PC-9 (cell line): Measurements from ENCODE around the gene YWHAB. TPM values are rescaled to one million over a fixed set of nuclear protein-coding genes. Genes with fewer than 3 reads are reported as not detected.

Experiments
- BruUV-seq: library from RNA; stranded (reverse); fragments of 400-500 nt; replicated peaks from 2 replicates; lab custom pipeline; 2021; lab: Mats Ljungman, UMichigan
- CTCF ChIA-PET: fragments of 300-600 bp; sonication (Branson Sonifier 250); formaldehyde crosslinking; loops from one replicate; lab custom pipeline; 2022; ENCODE audit warnings: antibody characterized with exemption; lab: Charles Lee
- POLR2A ChIA-PET: fragments of 300-600 bp; sonication (Branson Sonifier 250); formaldehyde crosslinking; loops from one replicate; lab custom pipeline; 2022; ENCODE audit warnings: antibody characterized with exemption; ENCODE audit not compliant: unreplicated experiment; lab: Charles Lee
- DNase-seq, 2 experiments: peaks; one replicate each; pipeline versions ENCODE4 v3.0.0 to v3.0.0-alpha.2; 2015 to 2022; ENCODE audit warnings: mixed read lengths in 1 of 2
- H2AFZ ChIP-seq: fragments of 200-600 bp; sonication (generic); 2 replicates; pipeline ENCODE4 v1.8.1; 2017; ENCODE audit warnings: antibody characterized with exemption
- H3F3A ChIP-seq: fragments of 200-600 bp; sonication (generic); 2 replicates; pipeline ENCODE4 v1.8.1; 2017; ENCODE audit warnings: antibody characterized with exemption, mild to moderate bottlenecking, low read depth; ENCODE audit not compliant: insufficient read depth
- H3K27ac ChIP-seq: fragments of 200-600 bp; sonication (generic); 2 replicates; pipeline ENCODE4 v1.6.1; 2016; ENCODE audit warnings: mixed run types
- H3K27me3 ChIP-seq: fragments of 200-600 bp; sonication (generic); 2 replicates; pipeline ENCODE4 v1.6.1; 2016; ENCODE audit warnings: low read depth, mixed run types; ENCODE audit not compliant: insufficient read depth
- H3K36me3 ChIP-seq: fragments of 200-600 bp; sonication (generic); 2 replicates; pipeline ENCODE4 v1.6.1; 2016; ENCODE audit warnings: low read depth, mixed run types
- H3K4me1 ChIP-seq: fragments of 200-600 bp; sonication (generic); replicated peaks from 2 replicates; pipeline ENCODE4 v1.6.1; 2016; ENCODE audit warnings: mixed run types; ENCODE audit not compliant: insufficient read depth
- H3K4me2 ChIP-seq: fragments of 200-600 bp; sonication (generic); 2 replicates; pipeline ENCODE4 v1.6.1; 2017; ENCODE audit warnings: mixed run types
- H3K4me3 ChIP-seq: fragments of 200-600 bp; sonication (generic); 2 replicates; pipeline ENCODE4 v1.6.1; 2016; ENCODE audit warnings: mixed run types
- H3K79me2 ChIP-seq: fragments of 200-600 bp; sonication (generic); 2 replicates; pipeline ENCODE4 v1.6.1; 2017; ENCODE audit warnings: low read depth, mixed run types
- H3K9me2 ChIP-seq: fragments of 200-600 bp; sonication (generic); 2 replicates; pipeline ENCODE4 v1.8.1; 2017; ENCODE audit warnings: mild to moderate bottlenecking; ENCODE audit not compliant: insufficient read depth
- H3K9me3 ChIP-seq: fragments of 200-600 bp; sonication (generic); 2 replicates; pipeline ENCODE4 v1.8.1; 2016; ENCODE audit warnings: low read depth; ENCODE audit not compliant: insufficient read depth
- H4K20me1 ChIP-seq: fragments of 200-600 bp; sonication (generic); 2 replicates; pipeline ENCODE4 v1.8.1; 2017; ENCODE audit not compliant: insufficient read depth
- EZH2 ChIP-seq: fragments of 200-600 bp; sonication (generic); IDR thresholded peaks from 2 replicates; pipeline ENCODE4 v1.8.0; 2017; ENCODE audit warnings: antibody characterized with exemption, low read depth
- intact Hi-C: fragments of 100-400 bp; cut with micrococcal nuclease; formaldehyde crosslinking; loops from one replicate; pipeline ENCODE4 v1.10.0; 2022; ENCODE audit not compliant: unreplicated experiment
- total RNA-seq: library from RNA; stranded (reverse); gene quantifications from 2 replicates; pipeline ENCODE4 v1.2.3, GENCODE V29; 2021
- TF ChIP-seq, protein P1 (sequence below): fragments of 200-600 bp; sonication (generic); conservative IDR thresholded peaks from 2 replicates; pipeline ENCODE4 v1.6.1; 2017; ENCODE audit warnings: mixed run types, antibody characterized with exemption, mild to moderate bottlenecking, moderate library complexity

YWHAB gene
- total RNA-seq, 1 experiment from 2014 or later = 249 TPM

DNA sequence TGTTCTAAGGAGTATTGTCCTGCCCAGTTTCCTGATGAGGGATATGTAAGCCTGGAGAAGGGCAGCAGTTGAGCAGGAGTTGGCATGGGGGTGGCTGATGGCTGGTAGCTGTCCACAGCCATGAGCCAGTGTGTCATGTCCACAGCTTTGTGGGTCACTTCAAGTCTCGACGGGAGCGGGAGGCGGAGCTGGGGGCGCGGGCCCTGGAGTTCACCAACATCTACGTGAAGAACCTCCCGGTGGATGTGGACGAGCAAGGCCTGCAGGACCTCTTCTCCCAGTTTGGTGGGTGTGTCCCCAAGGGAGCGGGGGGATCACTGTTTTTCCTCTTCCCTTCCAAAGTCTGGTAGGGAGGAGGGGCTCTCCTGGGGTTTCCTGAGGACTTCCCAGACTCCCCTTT is 33.3 kb downstream of the YWHAB start:
- no peaks in the 10 kb centered on the region for H3K4me1 ChIP-seq
- CTCF ChIA-PET = no interaction called here
- H3K27ac ChIP-seq = no peak overlapping the region

DNA sequence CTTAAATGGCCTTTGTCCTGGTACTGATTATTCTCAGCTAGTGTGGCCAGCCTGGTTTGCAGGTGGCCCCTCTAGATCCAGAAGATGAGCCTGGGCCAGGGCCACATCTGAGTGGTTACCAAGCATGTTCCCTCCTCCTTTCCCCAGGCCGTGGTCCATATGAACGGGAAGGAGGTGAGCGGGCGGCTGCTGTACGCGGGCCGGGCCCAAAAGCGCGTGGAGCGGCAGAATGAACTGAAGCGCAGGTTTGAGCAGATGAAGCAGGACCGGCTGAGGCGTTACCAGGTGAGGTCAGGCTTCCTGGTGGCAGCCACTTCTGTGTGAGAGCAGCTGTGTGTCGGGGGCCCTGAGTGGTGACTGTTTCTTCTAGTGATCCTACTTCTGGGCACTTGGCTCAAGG is 35.9 kb downstream of the YWHAB start:
- no peak overlapping the region for H3K4me2 ChIP-seq
- CTCF ChIA-PET = interaction anchor here (0.7 kb wide), 1 partner anchor 506 kb away, joined by 3 read pairs; no protein-coding TSS in a partner anchor
- H3F3A ChIP-seq = no peaks in the 10 kb centered on the region
- no peak overlapping the region for H2AFZ ChIP-seq
- TF ChIP-seq, protein P1, sequence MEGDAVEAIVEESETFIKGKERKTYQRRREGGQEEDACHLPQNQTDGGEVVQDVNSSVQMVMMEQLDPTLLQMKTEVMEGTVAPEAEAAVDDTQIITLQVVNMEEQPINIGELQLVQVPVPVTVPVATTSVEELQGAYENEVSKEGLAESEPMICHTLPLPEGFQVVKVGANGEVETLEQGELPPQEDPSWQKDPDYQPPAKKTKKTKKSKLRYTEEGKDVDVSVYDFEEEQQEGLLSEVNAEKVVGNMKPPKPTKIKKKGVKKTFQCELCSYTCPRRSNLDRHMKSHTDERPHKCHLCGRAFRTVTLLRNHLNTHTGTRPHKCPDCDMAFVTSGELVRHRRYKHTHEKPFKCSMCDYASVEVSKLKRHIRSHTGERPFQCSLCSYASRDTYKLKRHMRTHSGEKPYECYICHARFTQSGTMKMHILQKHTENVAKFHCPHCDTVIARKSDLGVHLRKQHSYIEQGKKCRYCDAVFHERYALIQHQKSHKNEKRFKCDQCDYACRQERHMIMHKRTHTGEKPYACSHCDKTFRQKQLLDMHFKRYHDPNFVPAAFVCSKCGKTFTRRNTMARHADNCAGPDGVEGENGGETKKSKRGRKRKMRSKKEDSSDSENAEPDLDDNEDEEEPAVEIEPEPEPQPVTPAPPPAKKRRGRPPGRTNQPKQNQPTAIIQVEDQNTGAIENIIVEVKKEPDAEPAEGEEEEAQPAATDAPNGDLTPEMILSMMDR = no peak
- no peak for TF ChIP-seq EZH2
- peaks cover 8% of the 10 kb centered on the region; the same call in 1 of the 2 replicates for H3K36me3 ChIP-seq
- no peaks in the 10 kb centered on the region for H3K79me2 ChIP-seq
- no peak for DNase-seq
- no TSS peak for BruUV-seq
- H3K9me2 ChIP-seq = no peaks in the 10 kb centered on the region
- POLR2A ChIA-PET = no interaction called here
- no peaks in the 10 kb centered on the region for H3K9me3 ChIP-seq
- H3K27ac ChIP-seq = no peak overlapping the region
- no peaks in the 10 kb centered on the region for H3K27me3 ChIP-seq
- no peak overlapping the region for H3K4me3 ChIP-seq
- H4K20me1 ChIP-seq = no peaks in the 10 kb centered on the region
- intact Hi-C loops = no loop called here
- no peaks in the 10 kb centered on the region for H3K4me1 ChIP-seq

More for the DNA sequence above, 33.3 kb downstream of the YWHAB start:
- no peaks in the 10 kb centered on the region for H4K20me1 ChIP-seq
- H3K27me3 ChIP-seq = no peaks in the 10 kb centered on the region
- BruUV-seq = no TSS peak
- H3K79me2 ChIP-seq = no peaks in the 10 kb centered on the region
- no peak overlapping the region for H3K4me3 ChIP-seq
- no peak overlapping the region for H3K4me2 ChIP-seq
- no peaks in the 10 kb centered on the region for H3K9me2 ChIP-seq
- H3K36me3 ChIP-seq = peaks cover 14% of the 10 kb centered on the region
- POLR2A ChIA-PET = no interaction called here
- H2AFZ ChIP-seq = no peak overlapping the region
- no peaks in the 10 kb centered on the region for H3F3A ChIP-seq
- no peak for TF ChIP-seq EZH2
- TF ChIP-seq, protein P1 = no peak
- H3K9me3 ChIP-seq = no peaks in the 10 kb centered on the region
- DNase-seq = no peak
- intact Hi-C loops = no loop called here

DNA sequence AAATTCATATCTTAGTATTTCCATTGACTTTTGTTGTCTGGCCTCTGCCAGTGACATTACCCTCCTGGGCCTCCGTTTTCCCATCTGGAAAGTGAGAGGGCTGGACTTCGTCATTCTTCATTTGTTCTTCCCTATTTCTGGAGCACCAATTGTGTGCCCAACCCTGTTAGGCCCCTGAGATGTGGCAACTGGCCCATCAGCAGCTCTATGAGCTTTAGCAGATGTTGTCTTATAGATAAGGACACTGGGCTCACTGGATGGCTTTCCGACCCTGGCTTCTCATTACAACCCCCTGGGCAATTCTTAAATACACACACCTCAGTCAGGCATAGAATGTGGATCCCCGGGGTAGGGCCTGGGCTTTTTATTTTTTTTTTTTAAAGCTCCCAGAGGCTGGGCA is 39.0 kb downstream of the YWHAB start:
- Histone ChIP-seq H2AFZ (no peak overlapping the region), H3K79me2 (no peaks in the 10 kb centered on the region), H3K27me3 (no peaks in the 10 kb centered on the region), H3K9me2 (no peaks in the 10 kb centered on the region), H3F3A (no peaks in the 10 kb centered on the region), H3K9me3 (no peaks in the 10 kb centered on the region), H3K4me3 (no peak overlapping the region), H3K4me1 (no peaks in the 10 kb centered on the region), H3K27ac (no peak overlapping the region), H4K20me1 (no peaks in the 10 kb centered on the region; the same call in 1 of the 2 replicates), H3K36me3 (peaks cover 5% of the 10 kb centered on the region; the same call in 1 of the 2 replicates), H3K4me2 (no peak overlapping the region)
- intact Hi-C loops = no loop called here
- no TSS peak for BruUV-seq
- no peak for DNase-seq
- TF ChIP-seq, protein P1 = no peak
- TF ChIP-seq EZH2 = no peak
- ChIA-PET CTCF (no interaction called here), POLR2A (no interaction called here)
